Measurements from ENCODE around the gene MANEAL.

Gene MANEAL

GRCh38 chr1:37755290-37755689, 38.4 kb upstream of the MANEAL start:
- DNase-seq (ENCODE audit: extremely low read depth, low read depth), result no peak
- TF ChIP-seq CTCF (IDR thresholded peaks at IDR 0.05; ENCODE audit: low read depth, low read length), result no peak

- no peak for DNase-seq (ENCODE audit: extremely low read depth, low read depth)
- no peak for TF ChIP-seq CTCF (IDR thresholded peaks at IDR 0.05; ENCODE audit: low read depth, low read length)
These were observed 37.6 kb upstream of the MANEAL start for GRCh38 chr1:37755951-37756560.

GRCh38 chr1:37759451-37759850, 34.2 kb upstream of the MANEAL start:
- no peak for DNase-seq (ENCODE audit: extremely low read depth, low read depth)
- TF ChIP-seq CTCF (IDR thresholded peaks at IDR 0.05; ENCODE audit: low read depth, low read length), result no peak

- TF ChIP-seq CTCF (IDR thresholded peaks at IDR 0.05; ENCODE audit: low read depth, low read length), result no peak
- DNase-seq (ENCODE audit: extremely low read depth, low read depth), result no peak
These were observed 32.1 kb upstream of the MANEAL start for GRCh38 chr1:37761416-37762095.

GRCh38 chr1:37762516-37762915, 31.1 kb upstream of the MANEAL start:
- no peak for TF ChIP-seq CTCF (IDR thresholded peaks at IDR 0.05; ENCODE audit: low read depth, low read length)
- no peak for DNase-seq (ENCODE audit: extremely low read depth, low read depth)

GRCh38 chr1:37763791-37764413, 29.7 kb upstream of the MANEAL start:
- no peak for DNase-seq (ENCODE audit: extremely low read depth, low read depth)
- TF ChIP-seq CTCF (IDR thresholded peaks at IDR 0.05; ENCODE audit: low read depth, low read length), result no peak

GRCh38 chr1:37764414-37764825, 29.2 kb upstream of the MANEAL start:
- TF ChIP-seq CTCF (IDR thresholded peaks at IDR 0.05; ENCODE audit: low read depth, low read length), result no peak
- DNase-seq (ENCODE audit: extremely low read depth, low read depth), result no peak
